GM23338 (cell line): Measurements from ENCODE around the gene RNASE8. TPM values are rescaled to one million over a fixed set of nuclear protein-coding genes. Genes with fewer than 3 reads are reported as not detected.
A peak's percentile ranks its signal among the peaks of the same experiment; 100 is the strongest.

Experiments
- ATAC-seq: fragments of 200-7000 bp; cut with Tn5 transposase; 3 replicates; pipeline ENCODE4 v1.9.1; 2020
- DNase-seq: peaks from one replicate; pipeline ENCODE4 v3.0.0-alpha.2; 2015; ENCODE audit warnings: low spot score
- H2AFZ ChIP-seq: fragments of 200-600 bp; sonication (generic); 2 replicates; pipeline ENCODE4 v1.8.0; 2016; ENCODE audit warnings: antibody characterized with exemption, mild to moderate bottlenecking, moderate library complexity
- H3F3A ChIP-seq: fragments of 200-600 bp; sonication (generic); replicated peaks from 2 replicates; pipeline ENCODE4 v1.8.0; 2017; ENCODE audit warnings: antibody characterized with exemption, mixed run types, low read depth
- H3K27ac ChIP-seq: fragments of 200-600 bp; sonication (generic); 2 replicates; pipeline ENCODE4 v1.6.1; 2016; ENCODE audit warnings: low read depth
- H3K27me3 ChIP-seq: fragments of 200-600 bp; sonication (generic); 2 replicates; pipeline ENCODE4 v1.8.0; 2016; ENCODE audit warnings: mild to moderate bottlenecking, mixed run types, moderate library complexity; ENCODE audit not compliant: insufficient read depth
- H3K36me3 ChIP-seq: fragments of 200-600 bp; sonication (generic); 2 replicates; pipeline ENCODE4 v1.8.0; 2016; ENCODE audit warnings: mild to moderate bottlenecking; ENCODE audit not compliant: insufficient read depth
- H3K4me1 ChIP-seq: fragments of 200-600 bp; sonication (generic); 2 replicates; pipeline ENCODE4 v1.8.0; 2016; ENCODE audit warnings: mild to moderate bottlenecking, moderate library complexity; ENCODE audit not compliant: insufficient read depth
- H3K4me2 ChIP-seq: fragments of 200-600 bp; sonication (generic); 2 replicates; pipeline ENCODE4 v1.7.1; 2017; ENCODE audit warnings: mixed run types
- H3K4me3 ChIP-seq: fragments of 200-600 bp; sonication (generic); 2 replicates; pipeline ENCODE4 v1.6.1; 2016; ENCODE audit warnings: mixed run types
- H3K79me2 ChIP-seq: fragments of 200-600 bp; sonication (generic); replicated peaks from 2 replicates; pipeline ENCODE4 v1.8.0; 2017; ENCODE audit warnings: mild to moderate bottlenecking; ENCODE audit not compliant: insufficient read depth
- H3K9me2 ChIP-seq: fragments of 200-600 bp; sonication (generic); 2 replicates; pipeline ENCODE4 v1.8.0; 2017; ENCODE audit not compliant: insufficient read depth
- H4K20me1 ChIP-seq: fragments of 200-600 bp; sonication (generic); replicated peaks from 2 replicates; pipeline ENCODE4 v1.8.0; 2017; ENCODE audit warnings: mild to moderate bottlenecking; ENCODE audit not compliant: insufficient read depth
- H3K27ac Mint-ChIP-seq: 2 replicates; pipeline ENCODE4 v1.8.0; 2020; ENCODE audit warnings: inconsistent platforms, mild to moderate bottlenecking, moderate library complexity, mixed read lengths
- H3K27me3 Mint-ChIP-seq: 3 replicates; pipeline ENCODE4 v1.8.0; 2022; ENCODE audit warnings: low read depth, mild to moderate bottlenecking, moderate library complexity, mixed read lengths, inconsistent platforms; ENCODE audit not compliant: insufficient read depth, poor library complexity
- H3K36me3 Mint-ChIP-seq: 3 replicates; pipeline ENCODE4 v1.8.0; 2021; ENCODE audit warnings: low read depth, mild to moderate bottlenecking, inconsistent platforms, moderate library complexity, mixed read lengths
- H3K4me1 Mint-ChIP-seq: 3 replicates; pipeline ENCODE4 v1.8.0; 2020; ENCODE audit warnings: mild to moderate bottlenecking, inconsistent platforms, mixed read lengths
- H3K4me3 Mint-ChIP-seq: 3 replicates; pipeline ENCODE4 v1.8.0; 2021; ENCODE audit warnings: moderate library complexity, mild to moderate bottlenecking, inconsistent platforms, mixed read lengths
- H3K9me3 Mint-ChIP-seq: 3 replicates; pipeline ENCODE4 v1.8.0; 2020; ENCODE audit warnings: moderate library complexity, mild to moderate bottlenecking, inconsistent platforms, mixed read lengths
- ETS1 ChIP-seq: IDR thresholded peaks from 2 replicates; pipeline ENCODE4 v1.6.1; 2016; ENCODE audit warnings: antibody characterized with exemption
- EZH2phosphoT487 ChIP-seq: fragments of 200-600 bp; sonication (generic); IDR thresholded peaks from one replicate; pipeline ENCODE4 v1.8.1; 2018; ENCODE audit warnings: antibody characterized with exemption; ENCODE audit not compliant: unreplicated experiment
- NANOG ChIP-seq: IDR thresholded peaks from 2 replicates; pipeline ENCODE4 v1.6.1; 2016; ENCODE audit warnings: antibody characterized with exemption, borderline replicate concordance
- POLR2AphosphoS5 ChIP-seq: IDR thresholded peaks from 2 replicates; pipeline ENCODE4 v1.6.1; 2016; ENCODE audit warnings: antibody characterized with exemption, low read depth
- STAT1 ChIP-seq: IDR thresholded peaks from one replicate; pipeline ENCODE4 v1.6.1; 2016; ENCODE audit warnings: antibody characterized with exemption; ENCODE audit not compliant: unreplicated experiment
- ZNF114 ChIP-seq: fragments of 250-450 bp; sonication (Bioruptor Pico); IDR thresholded peaks from 2 replicates; pipeline ENCODE4 v1.5.0; 2020; ENCODE audit warnings: mild to moderate bottlenecking, moderate library complexity
- ZNF331 ChIP-seq: fragments of 250-450 bp; sonication (Bioruptor Pico); IDR thresholded peaks from 2 replicates; pipeline ENCODE4 v1.5.0; 2020; ENCODE audit warnings: low read depth, mild to moderate bottlenecking, moderate library complexity
- ZNF462 ChIP-seq: fragments of 250-450 bp; sonication (Bioruptor Pico); IDR thresholded peaks from 2 replicates; pipeline ENCODE4 v1.5.0; 2020; ENCODE audit warnings: mild to moderate bottlenecking, moderate library complexity
- polyA plus RNA-seq: library from polyadenylated mRNA; unstranded; fragments of >200 nt; fragmentation: Nextera tagmentation; extraction: Ambion mirVana; gene quantifications from 2 replicates; pipeline ENCODE4 v1.2.1, GENCODE V29; 2016
- total RNA-seq: library from RNA; depleted of rRNA; stranded (reverse); fragments of >200 nt; shearing (Covaris generic); gene quantifications from 2 replicates; pipeline ENCODE4 v1.2.3, GENCODE V29; 2014
- TF ChIP-seq, protein P1 (sequence below): IDR thresholded peaks from one replicate; pipeline ENCODE4 v1.6.1; 2018; ENCODE audit warnings: antibody characterized with exemption; ENCODE audit not compliant: unreplicated experiment

Gene RNASE8
- total and polyA plus RNA-seq, 2 experiments from 2014 or later, result not detected

DNA sequence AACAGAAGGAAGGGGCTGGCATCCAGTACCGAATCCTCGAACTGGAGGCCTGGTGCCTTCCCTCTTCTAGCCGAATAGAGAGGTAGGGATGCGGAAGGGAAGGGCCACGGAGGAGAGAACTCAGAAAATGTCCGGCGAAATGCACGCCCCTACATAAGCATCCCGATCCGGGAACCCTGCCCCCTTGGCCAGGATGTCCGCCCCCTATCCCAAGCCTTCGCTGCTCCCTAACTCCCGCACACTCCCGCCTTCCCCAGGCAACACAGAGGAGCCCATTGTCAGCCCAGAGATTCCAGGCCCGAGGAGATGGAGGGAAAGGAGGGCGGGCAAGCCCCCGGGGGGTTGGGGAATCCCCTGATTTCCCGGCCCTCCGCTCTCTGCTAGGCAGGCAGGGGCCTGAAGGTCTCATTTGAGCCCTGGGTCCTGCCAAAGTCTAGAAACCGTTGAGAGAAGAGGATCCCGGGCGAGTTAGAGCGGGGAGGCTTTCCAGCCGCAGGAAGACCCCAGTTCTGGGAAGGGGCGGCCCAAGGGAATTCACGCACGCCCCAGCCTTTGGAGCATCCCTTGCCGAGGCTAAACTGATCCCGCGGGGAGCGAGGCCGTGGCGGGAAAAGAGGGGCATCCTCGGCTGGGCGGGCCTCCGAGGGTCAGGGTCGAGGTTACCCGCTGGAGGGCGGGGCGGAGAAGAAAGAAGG is 11.9 kb downstream of the RNASE8 start:
- no peak for TF ChIP-seq ZNF331 (CRISPR knock-in tag)
- TF ChIP-seq POLR2AphosphoS5, result peak; percentile 36; the same call in 1 of the 2 replicates
- peak; percentile 57 for ATAC-seq
- peaks cover 21% of the 10 kb centered on the region for H3K36me3 Mint-ChIP-seq

GRCh38 chr14:21070083-21070609 is 12.5 kb downstream of the RNASE8 start, which contains the start of gene ARHGEF40:
Gene ARHGEF40, plus strand, starts transcription at chr14:21070304. Its CDS starts 93 bp downstream, at chr14:21070397.
- Histone ChIP-seq H3K27ac (peak within 1 kb of the TSS; percentile 92), H3K79me2 (peaks cover 6% of the 10 kb centered on the region), H3K9me2 (no peaks in the 10 kb centered on the region), H3K4me1 (peaks cover 13% of the 10 kb centered on the region), H3K36me3 (peaks cover 4% of the 10 kb centered on the region; the same call in 1 of the 2 replicates), H2AFZ (peak within 1 kb of the TSS; percentile 96), H3K27me3 (peaks cover 27% of the 10 kb centered on the region), H3K4me2 (peak within 1 kb of the TSS; percentile 98), H3K4me3 (peak within 1 kb of the TSS; percentile 95), H3F3A (peaks cover 17% of the 10 kb centered on the region), H4K20me1 (no peaks in the 10 kb centered on the region; the same call in 1 of the 2 replicates)
- Mint-ChIP-seq H3K27me3 (peaks cover 23% of the 10 kb centered on the region), H3K27ac (peak within 1 kb of the TSS; percentile 96), H3K36me3 (peaks cover 27% of the 10 kb centered on the region), H3K4me1 (peaks cover 35% of the 10 kb centered on the region), H3K9me3 (no peaks in the 10 kb centered on the region; the same call in 1 of the 3 replicates), H3K4me3 (peak within 1 kb of the TSS; percentile 97)
- peak; percentile 60 for DNase-seq
- ATAC-seq, result peak; percentile 5
- TF ChIP-seq STAT1 (no peak), ZNF462 (CRISPR knock-in tag) (no peak), POLR2AphosphoS5 (no peak), ZNF114 (no peak), NANOG (no peak), ETS1 (no peak), ZNF331 (CRISPR knock-in tag) (no peak), EZH2phosphoT487 (no peak)
- TF ChIP-seq, protein P1, sequence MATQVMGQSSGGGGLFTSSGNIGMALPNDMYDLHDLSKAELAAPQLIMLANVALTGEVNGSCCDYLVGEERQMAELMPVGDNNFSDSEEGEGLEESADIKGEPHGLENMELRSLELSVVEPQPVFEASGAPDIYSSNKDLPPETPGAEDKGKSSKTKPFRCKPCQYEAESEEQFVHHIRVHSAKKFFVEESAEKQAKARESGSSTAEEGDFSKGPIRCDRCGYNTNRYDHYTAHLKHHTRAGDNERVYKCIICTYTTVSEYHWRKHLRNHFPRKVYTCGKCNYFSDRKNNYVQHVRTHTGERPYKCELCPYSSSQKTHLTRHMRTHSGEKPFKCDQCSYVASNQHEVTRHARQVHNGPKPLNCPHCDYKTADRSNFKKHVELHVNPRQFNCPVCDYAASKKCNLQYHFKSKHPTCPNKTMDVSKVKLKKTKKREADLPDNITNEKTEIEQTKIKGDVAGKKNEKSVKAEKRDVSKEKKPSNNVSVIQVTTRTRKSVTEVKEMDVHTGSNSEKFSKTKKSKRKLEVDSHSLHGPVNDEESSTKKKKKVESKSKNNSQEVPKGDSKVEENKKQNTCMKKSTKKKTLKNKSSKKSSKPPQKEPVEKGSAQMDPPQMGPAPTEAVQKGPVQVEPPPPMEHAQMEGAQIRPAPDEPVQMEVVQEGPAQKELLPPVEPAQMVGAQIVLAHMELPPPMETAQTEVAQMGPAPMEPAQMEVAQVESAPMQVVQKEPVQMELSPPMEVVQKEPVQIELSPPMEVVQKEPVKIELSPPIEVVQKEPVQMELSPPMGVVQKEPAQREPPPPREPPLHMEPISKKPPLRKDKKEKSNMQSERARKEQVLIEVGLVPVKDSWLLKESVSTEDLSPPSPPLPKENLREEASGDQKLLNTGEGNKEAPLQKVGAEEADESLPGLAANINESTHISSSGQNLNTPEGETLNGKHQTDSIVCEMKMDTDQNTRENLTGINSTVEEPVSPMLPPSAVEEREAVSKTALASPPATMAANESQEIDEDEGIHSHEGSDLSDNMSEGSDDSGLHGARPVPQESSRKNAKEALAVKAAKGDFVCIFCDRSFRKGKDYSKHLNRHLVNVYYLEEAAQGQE, result no peak

More for the DNA sequence above, 11.9 kb downstream of the RNASE8 start:
- Histone ChIP-seq H3K36me3 (peaks cover 4% of the 10 kb centered on the region; the same call in 1 of the 2 replicates), H4K20me1 (no peaks in the 10 kb centered on the region; the same call in 1 of the 2 replicates), H3K27ac (no peak overlapping the region), H3K4me3 (peak overlapping the region; percentile 95), H3K79me2 (peaks cover 6% of the 10 kb centered on the region), H3K4me1 (peaks cover 13% of the 10 kb centered on the region), H2AFZ (peak overlapping the region; percentile 96), H3K27me3 (peaks cover 27% of the 10 kb centered on the region), H3K4me2 (peak overlapping the region; percentile 98), H3K9me2 (no peaks in the 10 kb centered on the region), H3F3A (peaks cover 17% of the 10 kb centered on the region)
- DNase-seq, result peak; percentile 91
- peak overlapping the region; percentile 80 for H3K4me3 Mint-ChIP-seq
- H3K27me3 Mint-ChIP-seq, result peaks cover 23% of the 10 kb centered on the region
- peak overlapping the region; percentile 75 for H3K27ac Mint-ChIP-seq
- H3K4me1 Mint-ChIP-seq, result peaks cover 35% of the 10 kb centered on the region
- H3K9me3 Mint-ChIP-seq, result no peaks in the 10 kb centered on the region; the same call in 2 of the 3 replicates
